Measurements from ENCODE around the gene CNKSR3.

CNKSR3 gene

DNA sequence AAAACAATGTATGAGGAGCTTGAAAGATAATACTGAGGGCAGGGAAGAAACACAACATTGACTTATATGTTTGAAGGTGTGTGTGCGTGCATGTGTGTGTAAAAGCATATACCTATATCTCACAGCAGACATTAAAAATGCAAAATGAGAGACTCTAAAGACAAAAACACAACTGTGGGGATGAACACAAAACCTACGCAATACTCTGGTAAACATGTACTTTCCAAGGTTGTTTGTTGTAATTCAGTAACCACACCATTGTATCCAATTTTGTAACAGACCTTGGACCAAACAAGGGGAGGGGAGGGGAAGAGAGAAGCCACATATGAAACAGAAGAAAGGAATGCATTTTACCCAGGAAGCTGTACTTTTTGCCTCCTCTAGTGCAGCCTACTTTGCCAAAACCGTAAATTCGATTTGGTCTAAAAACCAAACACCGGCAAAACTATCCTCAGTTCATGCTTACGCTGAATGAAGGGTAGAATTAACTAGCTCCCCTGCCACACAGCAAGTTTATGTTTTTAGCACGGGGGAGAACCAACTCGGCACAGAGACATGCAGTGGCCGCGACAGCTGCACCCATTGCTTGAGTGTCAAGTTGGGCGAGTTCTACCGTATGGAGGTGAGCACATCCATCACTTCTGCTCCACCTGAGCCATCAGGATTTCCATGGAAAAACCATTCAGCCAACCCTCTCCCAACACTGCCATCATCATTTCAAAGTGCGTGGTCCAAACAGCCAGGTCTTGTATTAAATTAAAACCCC lies 50.0 kb downstream of the CNKSR3 start:
- Histone ChIP-seq H3K4me1 (ENCODE audit: low read depth, poor library complexity, severe bottlenecking) (no peaks in the 10 kb centered on the region), H3K4me3 (IDR thresholded peaks at IDR 0.05; ENCODE audit: insufficient read depth, low read depth, low read length) (no peak overlapping the region), H4K20me1 (ENCODE audit: insufficient read depth) (no peaks in the 10 kb centered on the region), H3K36me3 (ENCODE audit: insufficient read depth) (no peaks in the 10 kb centered on the region), H3K9ac (no peak overlapping the region), H3K27ac (no peak overlapping the region), H3K27me3 (ENCODE audit: insufficient read depth, low read depth) (no peaks in the 10 kb centered on the region), H3K79me2 (ENCODE audit: insufficient read depth, low read depth) (no peaks in the 10 kb centered on the region), H3K4me2 (no peak overlapping the region), H2AFZ (ENCODE audit: low read depth) (no peak overlapping the region)
- no peak for TF ChIP-seq CTCF (conservative IDR thresholded peaks at IDR 0.05; ENCODE audit: low read depth, low read length)

DNA sequence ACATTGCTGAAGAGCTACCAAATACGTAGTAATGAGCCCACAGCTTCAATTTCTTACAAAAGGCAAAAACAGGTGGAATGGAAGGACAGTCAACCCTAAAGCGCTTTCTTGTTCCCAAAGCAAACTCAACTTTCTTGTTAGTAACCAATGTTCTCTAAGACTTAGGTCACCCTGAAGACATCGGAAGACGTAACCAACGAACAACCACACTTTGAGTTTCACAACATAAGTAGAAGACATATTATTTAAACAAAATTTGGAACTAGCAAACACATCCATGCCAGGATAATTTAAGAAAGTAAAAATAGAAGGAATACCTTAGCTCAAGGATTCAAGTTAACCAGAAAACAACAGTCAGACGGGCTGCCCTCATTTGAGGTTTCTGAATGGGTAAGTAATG lies 51.0 kb downstream of the CNKSR3 start:
- no peak for TF ChIP-seq CTCF (conservative IDR thresholded peaks at IDR 0.05; ENCODE audit: low read depth, low read length)
- no peaks in the 10 kb centered on the region for H3K36me3 ChIP-seq (ENCODE audit: insufficient read depth)
- H3K4me1 ChIP-seq (ENCODE audit: low read depth, poor library complexity, severe bottlenecking) = no peaks in the 10 kb centered on the region
- no peaks in the 10 kb centered on the region for H3K27me3 ChIP-seq (ENCODE audit: insufficient read depth, low read depth)
- H3K4me2 ChIP-seq = no peak overlapping the region
- H3K79me2 ChIP-seq (ENCODE audit: insufficient read depth, low read depth) = no peaks in the 10 kb centered on the region
- no peak overlapping the region for H3K4me3 ChIP-seq (IDR thresholded peaks at IDR 0.05; ENCODE audit: insufficient read depth, low read depth, low read length)
- H4K20me1 ChIP-seq (ENCODE audit: insufficient read depth) = no peaks in the 10 kb centered on the region
- H3K9ac ChIP-seq = no peak overlapping the region
- no peak overlapping the region for H3K27ac ChIP-seq
- no peak overlapping the region for H2AFZ ChIP-seq (ENCODE audit: low read depth)

DNA sequence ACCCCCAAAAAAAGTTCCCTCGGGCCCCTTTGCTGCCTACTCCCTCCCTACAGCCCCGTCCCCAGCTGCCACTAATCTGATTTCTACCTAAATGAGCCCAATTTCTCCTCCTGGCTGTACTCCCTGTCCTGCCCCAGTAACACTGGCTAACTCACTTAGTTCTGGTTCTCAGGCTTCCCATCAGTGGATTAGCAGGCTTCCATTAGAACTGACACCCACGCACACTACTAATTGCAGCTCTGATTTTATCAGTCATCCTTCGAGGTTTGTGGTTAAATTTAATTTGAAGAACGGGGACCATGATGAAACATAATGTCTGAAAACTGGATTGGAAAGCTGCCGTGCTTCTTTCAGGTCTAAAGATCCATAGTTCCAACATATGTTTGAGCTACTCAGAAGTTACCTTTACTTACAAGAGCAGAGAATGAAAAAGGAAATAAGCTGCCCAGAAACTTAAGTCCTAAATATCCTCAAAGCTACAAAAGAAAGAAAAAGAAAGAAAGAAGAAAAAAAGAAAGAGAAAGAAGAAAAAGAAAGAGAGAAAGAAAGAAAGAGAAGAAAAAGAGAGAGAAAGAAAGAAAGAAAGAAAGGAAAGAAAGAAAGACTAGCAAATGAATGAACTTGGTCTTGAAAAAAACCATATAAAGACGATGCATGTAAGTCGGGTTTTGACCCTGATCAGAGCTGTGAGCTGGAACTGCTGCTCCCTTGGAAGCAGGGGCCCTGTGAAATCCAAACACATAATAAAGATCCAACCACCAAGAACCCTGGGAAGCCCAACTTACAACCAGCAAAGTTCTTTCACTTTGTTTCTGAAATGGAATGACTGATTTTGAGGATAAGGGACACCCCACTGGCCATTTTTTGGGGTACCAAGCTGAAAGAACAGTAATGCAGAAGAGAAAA lies 51.7 kb downstream of the CNKSR3 start:
- TF ChIP-seq CTCF (conservative IDR thresholded peaks at IDR 0.05; ENCODE audit: low read depth, low read length) = no peak
- H3K4me1 ChIP-seq (ENCODE audit: low read depth, poor library complexity, severe bottlenecking) = no peaks in the 10 kb centered on the region
- no peaks in the 10 kb centered on the region for H3K27me3 ChIP-seq (ENCODE audit: insufficient read depth, low read depth)
- no peaks in the 10 kb centered on the region for H3K79me2 ChIP-seq (ENCODE audit: insufficient read depth, low read depth)
- H3K36me3 ChIP-seq (ENCODE audit: insufficient read depth) = no peaks in the 10 kb centered on the region
- no peak overlapping the region for H3K4me2 ChIP-seq
- no peak overlapping the region for H3K9ac ChIP-seq
- no peak overlapping the region for H3K4me3 ChIP-seq (IDR thresholded peaks at IDR 0.05; ENCODE audit: insufficient read depth, low read depth, low read length)
- H2AFZ ChIP-seq (ENCODE audit: low read depth) = no peak overlapping the region
- no peak overlapping the region for H3K27ac ChIP-seq
- H4K20me1 ChIP-seq (ENCODE audit: insufficient read depth) = no peaks in the 10 kb centered on the region

DNA sequence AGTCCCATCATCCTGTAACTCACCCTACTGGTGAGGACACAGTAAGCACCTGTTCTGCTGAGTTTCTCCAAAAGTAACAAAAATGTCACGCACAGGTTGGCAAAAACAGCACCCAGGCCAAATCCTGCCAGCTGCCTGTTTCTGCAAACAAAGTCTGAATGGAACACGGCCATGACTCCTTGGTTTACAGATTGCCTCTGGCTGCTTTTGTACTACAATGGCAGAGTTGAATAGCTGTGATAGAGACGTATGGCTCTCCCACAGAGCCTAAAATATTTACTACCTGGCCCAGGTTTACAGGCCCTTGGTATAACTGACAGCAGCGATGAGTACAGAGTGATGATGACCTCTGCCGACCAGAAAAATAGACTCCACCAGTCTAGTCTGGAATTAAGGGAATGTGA lies 52.6 kb downstream of the CNKSR3 start:
- H3K27me3 ChIP-seq (ENCODE audit: insufficient read depth, low read depth) = no peaks in the 10 kb centered on the region
- no peak overlapping the region for H3K4me3 ChIP-seq (IDR thresholded peaks at IDR 0.05; ENCODE audit: insufficient read depth, low read depth, low read length)
- H3K4me1 ChIP-seq (ENCODE audit: low read depth, poor library complexity, severe bottlenecking) = no peaks in the 10 kb centered on the region
- no peak for TF ChIP-seq CTCF (conservative IDR thresholded peaks at IDR 0.05; ENCODE audit: low read depth, low read length)
- H3K4me2 ChIP-seq = no peak overlapping the region
- no peak overlapping the region for H2AFZ ChIP-seq (ENCODE audit: low read depth)
- no peaks in the 10 kb centered on the region for H3K79me2 ChIP-seq (ENCODE audit: insufficient read depth, low read depth)
- H3K36me3 ChIP-seq (ENCODE audit: insufficient read depth) = no peaks in the 10 kb centered on the region
- H3K9ac ChIP-seq = no peak overlapping the region
- no peak overlapping the region for H3K27ac ChIP-seq
- no peaks in the 10 kb centered on the region for H4K20me1 ChIP-seq (ENCODE audit: insufficient read depth)

Measured in KMS-11 (cell line).